Measurements from ENCODE around the gene PHLPP1.

GRCh38 chr18:62755946-62756345 lies 40.6 kb downstream of the PHLPP1 start:
- TF ChIP-seq POLR2A (IDR thresholded peaks at IDR 0.05; ENCODE audit: low read length) (no peak), CTCF (IDR thresholded peaks at IDR 0.05) (no peak), POLR2AphosphoS2 (conservative IDR thresholded peaks at IDR 0.05; ENCODE audit: low read length) (no peak), RARB (CRISPR knock-in tag; IDR thresholded peaks at IDR 0.05) (no peak), KDM1A (IDR thresholded peaks at IDR 0.05; ENCODE audit: low read depth) (no peak), SREBF2 (IDR thresholded peaks at IDR 0.05) (no peak)
- TF ChIP-seq, protein P1, sequence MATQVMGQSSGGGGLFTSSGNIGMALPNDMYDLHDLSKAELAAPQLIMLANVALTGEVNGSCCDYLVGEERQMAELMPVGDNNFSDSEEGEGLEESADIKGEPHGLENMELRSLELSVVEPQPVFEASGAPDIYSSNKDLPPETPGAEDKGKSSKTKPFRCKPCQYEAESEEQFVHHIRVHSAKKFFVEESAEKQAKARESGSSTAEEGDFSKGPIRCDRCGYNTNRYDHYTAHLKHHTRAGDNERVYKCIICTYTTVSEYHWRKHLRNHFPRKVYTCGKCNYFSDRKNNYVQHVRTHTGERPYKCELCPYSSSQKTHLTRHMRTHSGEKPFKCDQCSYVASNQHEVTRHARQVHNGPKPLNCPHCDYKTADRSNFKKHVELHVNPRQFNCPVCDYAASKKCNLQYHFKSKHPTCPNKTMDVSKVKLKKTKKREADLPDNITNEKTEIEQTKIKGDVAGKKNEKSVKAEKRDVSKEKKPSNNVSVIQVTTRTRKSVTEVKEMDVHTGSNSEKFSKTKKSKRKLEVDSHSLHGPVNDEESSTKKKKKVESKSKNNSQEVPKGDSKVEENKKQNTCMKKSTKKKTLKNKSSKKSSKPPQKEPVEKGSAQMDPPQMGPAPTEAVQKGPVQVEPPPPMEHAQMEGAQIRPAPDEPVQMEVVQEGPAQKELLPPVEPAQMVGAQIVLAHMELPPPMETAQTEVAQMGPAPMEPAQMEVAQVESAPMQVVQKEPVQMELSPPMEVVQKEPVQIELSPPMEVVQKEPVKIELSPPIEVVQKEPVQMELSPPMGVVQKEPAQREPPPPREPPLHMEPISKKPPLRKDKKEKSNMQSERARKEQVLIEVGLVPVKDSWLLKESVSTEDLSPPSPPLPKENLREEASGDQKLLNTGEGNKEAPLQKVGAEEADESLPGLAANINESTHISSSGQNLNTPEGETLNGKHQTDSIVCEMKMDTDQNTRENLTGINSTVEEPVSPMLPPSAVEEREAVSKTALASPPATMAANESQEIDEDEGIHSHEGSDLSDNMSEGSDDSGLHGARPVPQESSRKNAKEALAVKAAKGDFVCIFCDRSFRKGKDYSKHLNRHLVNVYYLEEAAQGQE (IDR thresholded peaks at IDR 0.05): no peak
- TF ChIP-seq, protein P2, sequence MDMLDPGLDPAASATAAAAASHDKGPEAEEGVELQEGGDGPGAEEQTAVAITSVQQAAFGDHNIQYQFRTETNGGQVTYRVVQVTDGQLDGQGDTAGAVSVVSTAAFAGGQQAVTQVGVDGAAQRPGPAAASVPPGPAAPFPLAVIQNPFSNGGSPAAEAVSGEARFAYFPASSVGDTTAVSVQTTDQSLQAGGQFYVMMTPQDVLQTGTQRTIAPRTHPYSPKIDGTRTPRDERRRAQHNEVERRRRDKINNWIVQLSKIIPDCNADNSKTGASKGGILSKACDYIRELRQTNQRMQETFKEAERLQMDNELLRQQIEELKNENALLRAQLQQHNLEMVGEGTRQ (IDR thresholded peaks at IDR 0.05): no peak
